22Rv1 (cell line): ENCODE results near the gene ELP1.
"Not testable (repeated sequence)": the region's sequence is repeated elsewhere in the genome, so short reads cannot be mapped to it uniquely, and the experiment has no call there.

Experiments used
- H3K27ac ChIP-seq: fragments of 450-650 bp; 2 replicates; pipeline ENCODE4 v1.5.1; 2017
- ZFX ChIP-seq: fragments of 450-650 bp; IDR thresholded peaks from 2 replicates; pipeline ENCODE4 v1.6.1; 2017; ENCODE audit warnings: antibody characterized with exemption, borderline replicate concordance
- TF ChIP-seq, protein P1 (sequence below): fragments of 450-650 bp; IDR thresholded peaks from 2 replicates; pipeline ENCODE4 v1.5.1; 2017; ENCODE audit warnings: mild to moderate bottlenecking

The ELP1 gene

DNA sequence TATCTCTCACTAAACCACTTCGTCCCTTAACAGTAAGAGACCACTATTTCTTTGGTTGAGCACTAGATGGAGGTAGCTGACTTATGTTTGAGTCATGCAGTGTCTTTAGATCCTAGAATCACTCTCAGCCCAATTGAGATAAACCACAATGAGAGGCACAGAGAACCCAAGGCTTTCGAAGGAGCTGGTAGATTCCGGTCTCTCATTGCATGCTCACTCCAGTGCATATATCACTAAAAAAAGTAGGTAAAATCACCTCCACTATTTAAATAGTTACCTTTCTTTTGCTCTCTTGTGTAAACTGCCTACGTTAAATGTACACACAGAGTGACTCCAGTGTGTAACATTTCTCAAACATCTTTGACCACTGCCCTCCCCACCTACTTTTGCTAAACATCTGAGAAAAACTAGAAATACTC, 44.3 kb downstream of the ELP1 start:
- TF ChIP-seq, protein P1, sequence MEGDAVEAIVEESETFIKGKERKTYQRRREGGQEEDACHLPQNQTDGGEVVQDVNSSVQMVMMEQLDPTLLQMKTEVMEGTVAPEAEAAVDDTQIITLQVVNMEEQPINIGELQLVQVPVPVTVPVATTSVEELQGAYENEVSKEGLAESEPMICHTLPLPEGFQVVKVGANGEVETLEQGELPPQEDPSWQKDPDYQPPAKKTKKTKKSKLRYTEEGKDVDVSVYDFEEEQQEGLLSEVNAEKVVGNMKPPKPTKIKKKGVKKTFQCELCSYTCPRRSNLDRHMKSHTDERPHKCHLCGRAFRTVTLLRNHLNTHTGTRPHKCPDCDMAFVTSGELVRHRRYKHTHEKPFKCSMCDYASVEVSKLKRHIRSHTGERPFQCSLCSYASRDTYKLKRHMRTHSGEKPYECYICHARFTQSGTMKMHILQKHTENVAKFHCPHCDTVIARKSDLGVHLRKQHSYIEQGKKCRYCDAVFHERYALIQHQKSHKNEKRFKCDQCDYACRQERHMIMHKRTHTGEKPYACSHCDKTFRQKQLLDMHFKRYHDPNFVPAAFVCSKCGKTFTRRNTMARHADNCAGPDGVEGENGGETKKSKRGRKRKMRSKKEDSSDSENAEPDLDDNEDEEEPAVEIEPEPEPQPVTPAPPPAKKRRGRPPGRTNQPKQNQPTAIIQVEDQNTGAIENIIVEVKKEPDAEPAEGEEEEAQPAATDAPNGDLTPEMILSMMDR = no peak
- TF ChIP-seq ZFX = no peak
- H3K27ac ChIP-seq = no peak overlapping the region

DNA sequence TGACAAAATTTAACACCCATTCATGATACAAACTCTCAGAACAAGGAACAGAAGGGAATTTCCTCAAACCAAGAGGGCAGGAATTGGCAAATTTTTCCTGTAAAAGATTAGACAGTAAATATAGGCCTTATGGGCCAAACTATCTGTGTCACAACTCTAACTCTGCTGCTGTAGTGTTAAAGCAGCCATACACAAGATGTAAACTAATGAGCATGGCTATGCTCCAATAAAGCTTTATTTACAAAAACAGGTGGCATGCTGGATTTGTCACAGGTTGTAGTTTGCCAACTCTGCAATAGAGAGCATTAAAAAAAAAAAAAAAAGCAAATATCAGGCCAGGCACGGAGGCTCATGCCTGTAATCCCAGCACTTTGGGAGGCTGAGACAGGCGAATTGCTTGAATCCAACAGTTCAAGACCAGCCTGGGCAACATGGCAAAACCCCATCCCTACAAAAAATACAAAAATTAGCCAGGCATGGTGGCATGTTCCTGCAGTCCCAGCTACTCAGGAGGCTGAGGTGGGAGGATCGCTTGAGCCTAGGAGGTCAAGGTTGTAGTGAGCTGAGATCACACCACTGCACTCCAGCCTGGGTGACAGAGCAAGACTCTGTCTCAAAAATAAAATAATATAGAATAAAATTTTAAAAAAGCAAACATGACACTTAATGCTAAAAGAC, 47.2 kb downstream of the ELP1 start:
- not testable (repeated sequence) for H3K27ac ChIP-seq

DNA sequence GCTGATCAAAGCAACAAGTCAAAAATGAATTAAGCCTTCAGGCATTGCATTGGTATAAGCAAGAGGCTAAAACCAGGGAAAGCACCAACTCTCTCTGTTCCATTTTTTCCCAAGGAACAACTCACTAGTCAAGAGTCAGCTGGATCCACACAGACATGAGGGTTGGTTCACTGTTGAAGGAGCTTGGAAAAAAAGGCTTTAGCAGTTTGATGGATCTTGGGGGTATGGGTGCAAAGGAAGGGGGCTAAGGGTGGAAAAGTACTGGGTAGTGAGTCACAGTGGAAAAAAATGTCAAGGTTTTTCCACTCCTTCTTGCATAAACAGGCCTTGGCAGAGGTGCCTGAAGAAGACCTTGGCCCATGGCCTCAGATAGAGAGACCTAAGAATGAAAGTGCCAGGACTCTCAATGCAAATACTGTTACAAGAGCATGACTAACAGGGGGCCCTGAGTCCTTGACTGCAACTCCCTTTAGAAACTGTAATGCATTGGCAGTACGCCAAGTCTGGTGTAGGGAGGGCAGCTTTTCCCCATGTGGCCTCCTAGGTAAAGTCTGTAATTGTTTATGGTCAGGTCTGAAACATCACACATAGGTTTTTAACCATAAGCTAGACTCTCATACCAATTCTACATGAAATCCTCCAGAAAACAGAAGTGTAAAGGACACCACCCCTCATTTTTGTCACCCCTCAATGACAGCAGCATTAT, 48.1 kb downstream of the ELP1 start:
- TF ChIP-seq, protein P1 = no peak
- no peak for TF ChIP-seq ZFX
- H3K27ac ChIP-seq = no peak overlapping the region

DNA sequence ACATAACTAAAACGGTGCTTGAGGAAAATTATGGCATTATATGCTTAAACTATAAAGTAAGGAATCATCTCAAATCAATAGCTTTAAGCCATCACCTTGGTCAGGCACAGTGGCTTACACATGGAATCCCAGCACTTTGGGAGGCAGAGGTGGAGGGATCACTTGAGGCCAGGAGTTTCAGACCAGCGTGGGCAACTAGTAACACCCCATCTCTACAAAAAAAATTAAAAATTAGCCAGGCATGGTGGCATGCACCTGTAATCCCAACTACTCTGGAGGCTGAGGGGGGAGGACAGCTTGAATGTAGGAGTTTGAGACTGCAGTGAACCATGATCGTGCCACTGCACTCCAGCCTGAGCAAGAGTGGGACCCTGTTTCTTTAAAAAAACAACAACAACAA, 49.2 kb downstream of the ELP1 start:
- no peak overlapping the region for H3K27ac ChIP-seq
- TF ChIP-seq, protein P1 = no peak
- no peak for TF ChIP-seq ZFX

DNA sequence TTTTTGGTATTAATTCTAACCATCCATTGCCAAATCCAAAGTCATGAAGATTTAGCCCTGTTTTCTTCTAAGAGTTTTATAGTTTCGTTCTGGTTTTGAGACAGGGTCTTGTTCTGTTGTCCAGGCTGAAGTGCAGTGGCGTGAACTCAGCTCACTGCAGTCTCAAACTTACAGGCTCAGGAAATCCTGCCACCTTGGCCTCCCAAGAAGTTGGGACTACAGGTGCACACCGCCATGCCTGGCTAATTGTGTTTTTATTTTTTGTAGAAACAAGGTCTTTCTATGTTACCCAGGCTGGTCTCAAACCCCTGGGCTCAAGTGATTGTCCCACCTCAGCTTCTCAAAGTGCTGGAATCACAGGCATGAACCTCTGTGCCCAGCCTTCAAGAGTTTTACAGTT, 50.8 kb downstream of the ELP1 start:
- no peak for TF ChIP-seq ZFX
- TF ChIP-seq, protein P1 = no peak
- no peak overlapping the region for H3K27ac ChIP-seq

DNA sequence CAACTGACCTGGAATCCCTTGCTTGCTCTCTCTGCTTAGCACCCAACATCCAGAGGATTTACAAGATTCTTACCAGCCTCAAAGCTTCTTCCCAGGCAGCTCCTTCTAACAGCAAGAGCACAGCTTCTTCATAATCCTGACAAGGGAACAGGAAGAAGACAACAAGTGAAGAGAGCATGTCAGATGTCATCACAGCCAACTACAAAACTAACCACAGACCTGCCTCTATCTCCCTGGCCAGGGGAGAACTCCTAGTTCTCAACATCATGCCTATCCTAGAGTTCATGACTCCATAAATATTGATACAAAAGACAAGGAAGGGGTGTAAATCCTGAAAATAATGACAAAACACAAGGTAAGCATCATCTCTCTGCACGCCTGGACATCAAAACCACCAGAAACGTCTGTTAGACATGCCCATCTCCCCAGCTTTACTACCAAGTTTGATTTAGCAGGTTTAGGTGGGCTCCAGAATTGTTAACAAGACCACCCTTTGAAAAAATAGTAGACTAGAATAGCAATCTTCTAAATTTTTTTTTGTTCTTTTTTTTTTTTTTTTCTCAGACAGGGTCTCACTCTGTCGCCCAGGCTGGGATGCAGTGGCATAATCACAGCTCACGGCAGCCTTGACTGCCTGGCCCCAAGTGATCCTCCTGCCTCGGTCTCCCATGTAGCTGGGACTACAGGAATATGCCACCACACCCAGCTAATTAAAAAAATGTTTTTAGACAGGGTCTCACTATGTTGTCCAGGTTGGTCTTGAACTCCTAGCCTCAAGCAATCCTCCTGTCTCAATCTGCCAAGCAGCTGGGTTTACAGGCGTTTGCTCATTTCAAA, 51.7 kb downstream of the ELP1 start:
- TF ChIP-seq ZFX = no peak
- TF ChIP-seq, protein P1 = no peak
- H3K27ac ChIP-seq = no peak overlapping the region

DNA sequence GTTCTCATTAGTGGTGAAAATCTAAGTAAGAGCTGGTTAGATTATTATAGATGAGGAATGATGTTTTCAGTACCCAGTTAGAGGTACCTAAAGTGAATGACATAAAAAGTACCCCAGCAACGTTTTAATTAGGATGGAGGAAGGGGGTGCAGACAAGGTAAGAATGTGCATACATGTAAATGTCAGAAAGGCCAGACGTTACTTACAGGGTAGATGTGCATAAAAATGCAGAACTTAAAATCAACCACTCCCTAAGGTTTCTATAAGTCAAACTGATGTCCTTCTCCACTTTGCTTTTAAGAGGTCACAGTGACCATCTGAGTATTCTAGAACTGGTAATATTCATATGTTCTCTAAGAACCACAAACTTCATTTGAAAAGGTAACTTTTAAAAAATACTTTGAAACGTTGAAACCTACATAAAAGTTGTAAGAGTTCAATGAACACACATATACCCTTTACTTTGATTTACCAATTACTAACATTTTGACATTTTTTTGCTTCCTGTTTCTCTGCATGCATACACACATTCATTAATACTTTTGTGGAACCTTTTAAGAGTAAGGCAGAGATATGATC, 53.1 kb downstream of the ELP1 start:
- no peak for TF ChIP-seq ZFX
- TF ChIP-seq, protein P1 = no peak
- no peak overlapping the region for H3K27ac ChIP-seq
